ENCODE measurements around the gene GNA14.

GRCh38 chr9:77399964-77400363, 248.2 kb downstream of the GNA14 start:
- no peak for TF ChIP-seq CTCF (IDR thresholded peaks at IDR 0.05)
- no peak for TF ChIP-seq POLR2A (IDR thresholded peaks at IDR 0.05)

All from right lobe of liver (tissue), 4 donors.